Gastroesophageal sphincter (tissue), 3 donors: ENCODE data around the gene CPNE5.

Experiments
- CTCF ChIP-seq, 4 experiments: fragments of 200-600 bp in 2 of 4; fragments of 450-650 bp in 2 of 4; sonication (generic) in 1 of 4; IDR thresholded peaks; one replicate each; pipeline ENCODE4 v1.5.1; 2017 to 2019; ENCODE audit warnings: antibody characterized with exemption in 4 of 4, mild to moderate bottlenecking in 2 of 4, moderate library complexity in 2 of 4
- EP300 ChIP-seq: sonication (generic); formaldehyde crosslinking; IDR thresholded peaks from one replicate; pipeline ENCODE4 v1.6.1; 2017; ENCODE audit warnings: antibody characterized with exemption, mild to moderate bottlenecking
- POLR2A ChIP-seq, 2 donors: fragments of 450-650 bp; IDR thresholded peaks; one replicate each; pipeline ENCODE4 v1.6.1; 2017; ENCODE audit warnings: antibody characterized with exemption in 2 of 2, mild to moderate bottlenecking in 2 of 2, moderate library complexity in 1 of 2
- POLR2AphosphoS5 ChIP-seq: sonication (generic); formaldehyde crosslinking; IDR thresholded peaks from one replicate; pipeline ENCODE4 v1.6.1; 2017; ENCODE audit warnings: antibody characterized with exemption

- TF ChIP-seq CTCF (IDR thresholded peaks at IDR 0.05) (no peak), POLR2A (IDR thresholded peaks at IDR 0.05) (no peak), EP300 (no peak), POLR2AphosphoS5 (no peak)
Measured at GRCh38 chr6:36769676-36770499, 69.4 kb downstream of the CPNE5 start.
